GM12874 (cell line): ENCODE data around the gene OR52J3.

Source experiments
- CTCF ChIP-seq: IDR thresholded peaks from 2 replicates; pipeline ENCODE4 v1.5.1; 2011; ENCODE audit warnings: low read depth, mild to moderate bottlenecking, control low read depth, low read length, moderate library complexity; ENCODE audit not compliant: insufficient read depth

Gene OR52J3

GRCh38 chr11:5092821-5093585 is 46.7 kb downstream of the OR52J3 start:
- TF ChIP-seq CTCF, result no peak

DNA sequence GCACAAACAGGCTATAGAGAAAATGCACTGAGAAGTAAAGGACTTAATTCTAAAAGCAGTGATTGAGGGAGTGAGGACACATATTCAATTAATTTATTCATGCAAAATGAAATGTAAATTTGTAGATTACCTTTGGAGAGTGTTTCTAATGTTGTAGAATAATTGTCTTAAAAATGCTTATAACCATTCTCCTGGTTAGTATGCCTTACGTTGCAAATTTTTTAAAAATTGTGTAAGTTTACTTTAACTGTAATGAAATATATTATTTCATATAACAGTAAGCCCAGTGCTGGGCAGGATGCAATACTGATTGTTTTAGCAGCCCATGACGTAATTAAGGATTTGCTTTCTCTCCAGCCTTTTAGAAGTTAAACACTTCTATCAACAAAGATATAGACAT is 49.7 kb downstream of the OR52J3 start:
- TF ChIP-seq CTCF, result no peak
